GM23338 (cell line): ENCODE measurements around the gene MT1H. TPM values are rescaled to one million over a fixed set of nuclear protein-coding genes. Genes with fewer than 3 reads are reported as not detected.

ENCODE experiments used
- ATAC-seq: fragments of 200-7000 bp; cut with Tn5 transposase; 3 replicates; pipeline ENCODE4 v1.9.1; 2020
- DNase-seq: peaks from one replicate; pipeline ENCODE4 v3.0.0-alpha.2; 2015; ENCODE audit warnings: low spot score
- H2AFZ ChIP-seq: fragments of 200-600 bp; sonication (generic); 2 replicates; pipeline ENCODE4 v1.8.0; 2016; ENCODE audit warnings: antibody characterized with exemption, mild to moderate bottlenecking, moderate library complexity
- H3F3A ChIP-seq: fragments of 200-600 bp; sonication (generic); replicated peaks from 2 replicates; pipeline ENCODE4 v1.8.0; 2017; ENCODE audit warnings: antibody characterized with exemption, mixed run types, low read depth
- H3K27ac ChIP-seq: fragments of 200-600 bp; sonication (generic); 2 replicates; pipeline ENCODE4 v1.6.1; 2016; ENCODE audit warnings: low read depth
- H3K27me3 ChIP-seq: fragments of 200-600 bp; sonication (generic); 2 replicates; pipeline ENCODE4 v1.8.0; 2016; ENCODE audit warnings: mild to moderate bottlenecking, mixed run types, moderate library complexity; ENCODE audit not compliant: insufficient read depth
- H3K36me3 ChIP-seq: fragments of 200-600 bp; sonication (generic); 2 replicates; pipeline ENCODE4 v1.8.0; 2016; ENCODE audit warnings: mild to moderate bottlenecking; ENCODE audit not compliant: insufficient read depth
- H3K4me1 ChIP-seq: fragments of 200-600 bp; sonication (generic); 2 replicates; pipeline ENCODE4 v1.8.0; 2016; ENCODE audit warnings: mild to moderate bottlenecking, moderate library complexity; ENCODE audit not compliant: insufficient read depth
- H3K4me2 ChIP-seq: fragments of 200-600 bp; sonication (generic); 2 replicates; pipeline ENCODE4 v1.7.1; 2017; ENCODE audit warnings: mixed run types
- H3K4me3 ChIP-seq: fragments of 200-600 bp; sonication (generic); 2 replicates; pipeline ENCODE4 v1.6.1; 2016; ENCODE audit warnings: mixed run types
- H3K79me2 ChIP-seq: fragments of 200-600 bp; sonication (generic); replicated peaks from 2 replicates; pipeline ENCODE4 v1.8.0; 2017; ENCODE audit warnings: mild to moderate bottlenecking; ENCODE audit not compliant: insufficient read depth
- H3K9me2 ChIP-seq: fragments of 200-600 bp; sonication (generic); 2 replicates; pipeline ENCODE4 v1.8.0; 2017; ENCODE audit not compliant: insufficient read depth
- H4K20me1 ChIP-seq: fragments of 200-600 bp; sonication (generic); replicated peaks from 2 replicates; pipeline ENCODE4 v1.8.0; 2017; ENCODE audit warnings: mild to moderate bottlenecking; ENCODE audit not compliant: insufficient read depth
- H3K27ac Mint-ChIP-seq: 2 replicates; pipeline ENCODE4 v1.8.0; 2020; ENCODE audit warnings: inconsistent platforms, mild to moderate bottlenecking, moderate library complexity, mixed read lengths
- H3K27me3 Mint-ChIP-seq: 3 replicates; pipeline ENCODE4 v1.8.0; 2022; ENCODE audit warnings: low read depth, mild to moderate bottlenecking, moderate library complexity, mixed read lengths, inconsistent platforms; ENCODE audit not compliant: insufficient read depth, poor library complexity
- H3K36me3 Mint-ChIP-seq: 3 replicates; pipeline ENCODE4 v1.8.0; 2021; ENCODE audit warnings: low read depth, mild to moderate bottlenecking, inconsistent platforms, moderate library complexity, mixed read lengths
- H3K4me1 Mint-ChIP-seq: 3 replicates; pipeline ENCODE4 v1.8.0; 2020; ENCODE audit warnings: mild to moderate bottlenecking, inconsistent platforms, mixed read lengths
- H3K4me3 Mint-ChIP-seq: 3 replicates; pipeline ENCODE4 v1.8.0; 2021; ENCODE audit warnings: moderate library complexity, mild to moderate bottlenecking, inconsistent platforms, mixed read lengths
- H3K9me3 Mint-ChIP-seq: 3 replicates; pipeline ENCODE4 v1.8.0; 2020; ENCODE audit warnings: moderate library complexity, mild to moderate bottlenecking, inconsistent platforms, mixed read lengths
- CTCF ChIP-seq, 2 experiments: fragments of 200-600 bp in 1 of 2; sonication (generic) in 1 of 2; conservative IDR thresholded peaks; 2 replicates each; pipeline versions ENCODE4 v1.5.1 to v1.6.1; 2016 to 2017; ENCODE audit warnings: antibody characterized with exemption in 2 of 2, low read depth in 2 of 2, mild to moderate bottlenecking in 2 of 2, moderate library complexity in 1 of 2
- ETS1 ChIP-seq: IDR thresholded peaks from 2 replicates; pipeline ENCODE4 v1.6.1; 2016; ENCODE audit warnings: antibody characterized with exemption
- EZH2 ChIP-seq: fragments of 200-600 bp; sonication (generic); IDR thresholded peaks from one replicate; pipeline ENCODE4 v1.8.0; 2017; ENCODE audit warnings: antibody characterized with exemption, mild to moderate bottlenecking, low read depth; ENCODE audit not compliant: unreplicated experiment
- EZH2phosphoT487 ChIP-seq: fragments of 200-600 bp; sonication (generic); IDR thresholded peaks from one replicate; pipeline ENCODE4 v1.8.1; 2018; ENCODE audit warnings: antibody characterized with exemption; ENCODE audit not compliant: unreplicated experiment
- JUNB ChIP-seq: IDR thresholded peaks from one replicate; pipeline ENCODE4 v1.6.1; 2016; ENCODE audit warnings: antibody characterized with exemption; ENCODE audit not compliant: unreplicated experiment
- NANOG ChIP-seq: IDR thresholded peaks from 2 replicates; pipeline ENCODE4 v1.6.1; 2016; ENCODE audit warnings: antibody characterized with exemption, borderline replicate concordance
- POLR2AphosphoS5 ChIP-seq: IDR thresholded peaks from 2 replicates; pipeline ENCODE4 v1.6.1; 2016; ENCODE audit warnings: antibody characterized with exemption, low read depth
- REST ChIP-seq: IDR thresholded peaks from one replicate; pipeline ENCODE4 v1.6.1; 2018; ENCODE audit warnings: antibody characterized with exemption; ENCODE audit not compliant: unreplicated experiment
- STAT1 ChIP-seq: IDR thresholded peaks from one replicate; pipeline ENCODE4 v1.6.1; 2016; ENCODE audit warnings: antibody characterized with exemption; ENCODE audit not compliant: unreplicated experiment
- ZNF114 ChIP-seq: fragments of 250-450 bp; sonication (Bioruptor Pico); IDR thresholded peaks from 2 replicates; pipeline ENCODE4 v1.5.0; 2020; ENCODE audit warnings: mild to moderate bottlenecking, moderate library complexity
- ZNF331 ChIP-seq: fragments of 250-450 bp; sonication (Bioruptor Pico); IDR thresholded peaks from 2 replicates; pipeline ENCODE4 v1.5.0; 2020; ENCODE audit warnings: low read depth, mild to moderate bottlenecking, moderate library complexity
- polyA plus RNA-seq: library from polyadenylated mRNA; unstranded; fragments of >200 nt; fragmentation: Nextera tagmentation; extraction: Ambion mirVana; gene quantifications from 2 replicates; pipeline ENCODE4 v1.2.1, GENCODE V29; 2016
- total RNA-seq: library from RNA; depleted of rRNA; stranded (reverse); fragments of >200 nt; shearing (Covaris generic); gene quantifications from 2 replicates; pipeline ENCODE4 v1.2.3, GENCODE V29; 2014

Gene MT1H
- total and polyA plus RNA-seq, 2 experiments from 2014 or later: 52.3 to 425 TPM

GRCh38 chr16:56662357-56663354, 7.0 kb upstream of the MT1H start (continued):
- peak; percentile 43 for TF ChIP-seq ETS1
- no peak for TF ChIP-seq EZH2phosphoT487
- no peak for TF ChIP-seq ZNF114 (CRISPR knock-in tag)
- no peak for TF ChIP-seq CTCF (conservative IDR thresholded peaks at IDR 0.05; ENCODE audit: low read depth in 2 of 2)
- TF ChIP-seq REST: no peak

- H3K4me1 Mint-ChIP-seq: peaks cover 38% of the 10 kb centered on the region
- no peak overlapping the region for H3K4me3 ChIP-seq
- no peak overlapping the region for H3K4me3 Mint-ChIP-seq
- H4K20me1 ChIP-seq: no peaks in the 10 kb centered on the region
- H3K27me3 ChIP-seq: peaks cover 100% of the 10 kb centered on the region
- H3F3A ChIP-seq: peaks cover 11% of the 10 kb centered on the region
- peaks cover 34% of the 10 kb centered on the region for H3K36me3 Mint-ChIP-seq
- no peak overlapping the region for H2AFZ ChIP-seq
- no peak overlapping the region for H3K27ac ChIP-seq
- peaks cover 36% of the 10 kb centered on the region for H3K4me1 ChIP-seq
- ATAC-seq (no peak), DNase-seq (no peak)
- no peaks in the 10 kb centered on the region; the same call in 1 of the 2 replicates for H3K79me2 ChIP-seq
- H3K9me3 Mint-ChIP-seq: peaks cover 3% of the 10 kb centered on the region; the same call in 1 of the 3 replicates
- peaks cover 98% of the 10 kb centered on the region for H3K27me3 Mint-ChIP-seq
- H3K4me2 ChIP-seq: no peak overlapping the region
- H3K36me3 ChIP-seq: no peaks in the 10 kb centered on the region
- no peaks in the 10 kb centered on the region for H3K9me2 ChIP-seq
- no peak overlapping the region for H3K27ac Mint-ChIP-seq
- TF ChIP-seq POLR2AphosphoS5 (no peak), EZH2 (no peak), CTCF (conservative IDR thresholded peaks at IDR 0.05; ENCODE audit: low read depth in 2 of 2) (no peak), JUNB (no peak), NANOG (no peak), EZH2phosphoT487 (no peak), STAT1 (no peak), ZNF331 (CRISPR knock-in tag) (no peak), ZNF114 (CRISPR knock-in tag) (no peak)
These were observed 5.1 kb upstream of the MT1H start for GRCh38 chr16:56664506-56664905.
